Activated CD8-positive, alpha-beta memory T cell treated with anti-CD3 and anti-CD28 coated beads for 1 hour (primary cell): ENCODE data around the gene MRPS6.
A peak's percentile ranks its signal among the peaks of the same experiment; 100 is the strongest.

Experiments
- DNase-seq, 2 donors: peaks; one replicate each; pipeline ENCODE4 v3.0.0-alpha.2; 2020; ENCODE audit warnings: low read depth in 1 of 2; ENCODE audit errors: extremely low read depth in 1 of 2

MRPS6 gene

GRCh38 chr21:34073032-34073748, at the start of gene MRPS6, which contains the start of gene SLC5A3:
MRPS6 (plus strand) TSS chr21:34073578; CDS start chr21:34073701, 123 bp downstream.
SLC5A3 (plus strand) TSS chr21:34073578; CDS start chr21:34095199, 21,621 bp downstream.
- peak; percentile 39 to 63 for DNase-seq

GRCh38 chr21:34023691-34024373, 49.5 kb upstream of the MRPS6 start:
- no peak for DNase-seq

- no peak for DNase-seq
These were observed 49.0 kb upstream of the MRPS6 start for GRCh38 chr21:34024374-34024693.

- no peak for DNase-seq
These were observed 45.5 kb upstream of the MRPS6 start for GRCh38 chr21:34027721-34028461.

GRCh38 chr21:34029743-34030528, 43.4 kb upstream of the MRPS6 start:
- DNase-seq, result peak in 1 of 2 donors; percentile 12

- DNase-seq, result no peak
These were observed 41.5 kb upstream of the MRPS6 start for GRCh38 chr21:34031835-34032370.

GRCh38 chr21:34034369-34035014, 38.9 kb upstream of the MRPS6 start:
- DNase-seq, result no peak

GRCh38 chr21:34035619-34036354, 37.6 kb upstream of the MRPS6 start:
- DNase-seq, result no peak

- DNase-seq, result no peak
These were observed 36.2 kb upstream of the MRPS6 start for GRCh38 chr21:34037009-34037795.

GRCh38 chr21:34039678-34040382, 33.5 kb upstream of the MRPS6 start:
- no peak for DNase-seq

GRCh38 chr21:34042735-34043134, 30.6 kb upstream of the MRPS6 start:
- DNase-seq, result no peak

- DNase-seq, result no peak
These were observed 30.0 kb upstream of the MRPS6 start for GRCh38 chr21:34043333-34043732.

- no peak for DNase-seq
These were observed 26.5 kb upstream of the MRPS6 start for GRCh38 chr21:34046917-34047316.

- no peak for DNase-seq
These were observed 25.5 kb upstream of the MRPS6 start for GRCh38 chr21:34047835-34048234.

GRCh38 chr21:34052171-34052570, 21.2 kb upstream of the MRPS6 start:
- DNase-seq, result no peak

- DNase-seq, result no peak
These were observed 19.1 kb upstream of the MRPS6 start for GRCh38 chr21:34054259-34054658.

- no peak for DNase-seq
These were observed 17.8 kb upstream of the MRPS6 start for GRCh38 chr21:34055615-34056014.

GRCh38 chr21:34061983-34062382, 11.4 kb upstream of the MRPS6 start:
- DNase-seq, result no peak
